ENCODE data around the gene PCP4. TPM values are rescaled to one million over a fixed set of nuclear protein-coding genes. Genes with fewer than 3 reads are reported as not detected.

The PCP4 gene
- total and polyA plus RNA-seq, 10 of the 15 experiments (the other 5 are each of a cell fraction or from before 2014, with no cell fraction given): not detected

DNA sequence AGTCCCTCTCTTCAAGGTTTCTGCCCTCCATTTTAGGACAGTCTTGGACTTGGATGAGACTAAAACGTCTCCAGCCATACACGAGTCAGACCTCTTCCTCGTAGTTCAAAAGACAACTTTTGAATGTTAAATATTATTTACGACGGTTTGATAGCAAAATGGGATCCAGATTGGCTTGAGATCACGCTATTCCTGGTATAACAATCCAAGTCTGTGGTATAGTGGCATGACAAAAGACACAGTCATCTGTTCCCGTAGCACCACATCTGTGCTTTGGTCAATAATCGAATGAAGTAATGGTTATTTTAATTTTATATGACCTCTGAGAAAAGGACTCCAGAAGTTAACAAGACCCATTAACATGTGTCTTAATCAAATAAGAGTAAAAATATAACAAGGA lies 7.0 kb downstream of the PCP4 start:
- ATAC-seq: no peak
- no peaks in the 10 kb centered on the region for H3K4me1 ChIP-seq (ENCODE audit: control insufficient read depth, insufficient read depth, low read length)
- ChIA-PET CTCF (no interaction called here), RAD21 (ENCODE audit: unreplicated experiment) (no interaction called here), POLR2A (no interaction called here), SMC1A (ENCODE audit: uncharacterized antibody, unreplicated experiment) (no interaction called here)
- in situ Hi-C loops (cut with MboI): no loop called here
- intact Hi-C loops (cut with micrococcal nuclease; ENCODE audit: unreplicated experiment): no loop called here
- no peaks in the 10 kb centered on the region for H3K27me3 ChIP-seq (replicated peaks in 1 of 2; ENCODE audit: control insufficient read depth in 2 of 2, insufficient read depth in 2 of 2, low read length in 1 of 2)
- no peak overlapping the region for H3K4me3 ChIP-seq
- no peak overlapping the region for H3K4me2 ChIP-seq (ENCODE audit: control insufficient read depth, insufficient read depth)
- H4K20me1 ChIP-seq (ENCODE audit: control insufficient read depth, insufficient read depth): no peaks in the 10 kb centered on the region
- no peak for FAIRE-seq
- no peaks in the 10 kb centered on the region; the same call in 1 of the 3 replicates for H3K9me3 ChIP-seq (replicated peaks; ENCODE audit: control insufficient read depth, insufficient read depth, low read length)
- 21% methylated on average over 8 of the region's 8 CpGs for WGBS (ENCODE audit: insufficient coverage, insufficient replicate concordance, low lambda C conversion rate, missing lambda C conversion rate)
- no peak overlapping the region for H3K27ac ChIP-seq (ENCODE audit: control insufficient read depth, insufficient read depth)
- no peak overlapping the region for H2AFZ ChIP-seq (ENCODE audit: control insufficient read depth, low read depth, low read length)
- no peaks in the 10 kb centered on the region for H3K79me2 ChIP-seq (ENCODE audit: control insufficient read depth, insufficient read depth, low read length)
- no peaks in the 10 kb centered on the region for H3K36me3 ChIP-seq (ENCODE audit: control insufficient read depth in 2 of 2, insufficient read depth in 2 of 2, low read length in 1 of 2)
- BruUV-seq (replicated peaks): no TSS peak
- DNase-seq (ENCODE audit: low read depth, low spot score): no peak
- no peak overlapping the region for H3K9ac ChIP-seq (ENCODE audit: control insufficient read depth, insufficient read depth, low read length)
- TF ChIP-seq MYC (IDR thresholded peaks at IDR 0.05; ENCODE audit: insufficient read depth, insufficient read length, insufficient replicate concordance, low read length, severe bottlenecking) (no peak), STAT3 (IDR thresholded peaks at IDR 0.05; ENCODE audit: low read depth, low read length) (no peak), CBX3 (IDR thresholded peaks at IDR 0.05; ENCODE audit: borderline replicate concordance, low read depth) (no peak), ZNF24 (IDR thresholded peaks at IDR 0.05) (no peak), CBFB (IDR thresholded peaks at IDR 0.05; ENCODE audit: low read depth) (no peak), NBN (IDR thresholded peaks at IDR 0.05) (no peak), SIX5 (IDR thresholded peaks at IDR 0.05; ENCODE audit: low read depth, low read length, severe bottlenecking) (no peak), SUPT20H (IDR thresholded peaks at IDR 0.05; ENCODE audit: borderline replicate concordance, control insufficient read depth, low read depth, low read length) (no peak), BACH1 (IDR thresholded peaks at IDR 0.05; ENCODE audit: borderline replicate concordance) (no peak), PKNOX1 (IDR thresholded peaks at IDR 0.05) (no peak), NFYB (IDR thresholded peaks at IDR 0.05; ENCODE audit: insufficient read depth, low read depth, low read length) (no peak), ZSCAN29 (IDR thresholded peaks at IDR 0.05) (no peak), EGR1 (IDR thresholded peaks at IDR 0.05; ENCODE audit: borderline replicate concordance in 1 of 2, low read depth in 2 of 2, low read length in 2 of 2) (no peak), RUNX3 (IDR thresholded peaks at IDR 0.05; ENCODE audit: low read length) (no peak), KLF5 (IDR thresholded peaks at IDR 0.05; ENCODE audit: partially characterized antibody) (no peak), GABPA (IDR thresholded peaks at IDR 0.05; ENCODE audit: low read depth) (no peak), IKZF2 (IDR thresholded peaks at IDR 0.05) (no peak)
- TF ChIP-seq, protein P1, sequence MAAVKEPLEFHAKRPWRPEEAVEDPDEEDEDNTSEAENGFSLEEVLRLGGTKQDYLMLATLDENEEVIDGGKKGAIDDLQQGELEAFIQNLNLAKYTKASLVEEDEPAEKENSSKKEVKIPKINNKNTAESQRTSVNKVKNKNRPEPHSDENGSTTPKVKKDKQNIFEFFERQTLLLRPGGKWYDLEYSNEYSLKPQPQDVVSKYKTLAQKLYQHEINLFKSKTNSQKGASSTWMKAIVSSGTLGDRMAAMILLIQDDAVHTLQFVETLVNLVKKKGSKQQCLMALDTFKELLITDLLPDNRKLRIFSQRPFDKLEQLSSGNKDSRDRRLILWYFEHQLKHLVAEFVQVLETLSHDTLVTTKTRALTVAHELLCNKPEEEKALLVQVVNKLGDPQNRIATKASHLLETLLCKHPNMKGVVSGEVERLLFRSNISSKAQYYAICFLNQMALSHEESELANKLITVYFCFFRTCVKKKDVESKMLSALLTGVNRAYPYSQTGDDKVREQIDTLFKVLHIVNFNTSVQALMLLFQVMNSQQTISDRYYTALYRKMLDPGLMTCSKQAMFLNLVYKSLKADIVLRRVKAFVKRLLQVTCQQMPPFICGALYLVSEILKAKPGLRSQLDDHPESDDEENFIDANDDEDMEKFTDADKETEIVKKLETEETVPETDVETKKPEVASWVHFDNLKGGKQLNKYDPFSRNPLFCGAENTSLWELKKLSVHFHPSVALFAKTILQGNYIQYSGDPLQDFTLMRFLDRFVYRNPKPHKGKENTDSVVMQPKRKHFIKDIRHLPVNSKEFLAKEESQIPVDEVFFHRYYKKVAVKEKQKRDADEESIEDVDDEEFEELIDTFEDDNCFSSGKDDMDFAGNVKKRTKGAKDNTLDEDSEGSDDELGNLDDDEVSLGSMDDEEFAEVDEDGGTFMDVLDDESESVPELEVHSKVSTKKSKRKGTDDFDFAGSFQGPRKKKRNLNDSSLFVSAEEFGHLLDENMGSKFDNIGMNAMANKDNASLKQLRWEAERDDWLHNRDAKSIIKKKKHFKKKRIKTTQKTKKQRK (IDR thresholded peaks at IDR 0.05; ENCODE audit: low read depth, low read length): no peak
- TF ChIP-seq, protein P2, sequence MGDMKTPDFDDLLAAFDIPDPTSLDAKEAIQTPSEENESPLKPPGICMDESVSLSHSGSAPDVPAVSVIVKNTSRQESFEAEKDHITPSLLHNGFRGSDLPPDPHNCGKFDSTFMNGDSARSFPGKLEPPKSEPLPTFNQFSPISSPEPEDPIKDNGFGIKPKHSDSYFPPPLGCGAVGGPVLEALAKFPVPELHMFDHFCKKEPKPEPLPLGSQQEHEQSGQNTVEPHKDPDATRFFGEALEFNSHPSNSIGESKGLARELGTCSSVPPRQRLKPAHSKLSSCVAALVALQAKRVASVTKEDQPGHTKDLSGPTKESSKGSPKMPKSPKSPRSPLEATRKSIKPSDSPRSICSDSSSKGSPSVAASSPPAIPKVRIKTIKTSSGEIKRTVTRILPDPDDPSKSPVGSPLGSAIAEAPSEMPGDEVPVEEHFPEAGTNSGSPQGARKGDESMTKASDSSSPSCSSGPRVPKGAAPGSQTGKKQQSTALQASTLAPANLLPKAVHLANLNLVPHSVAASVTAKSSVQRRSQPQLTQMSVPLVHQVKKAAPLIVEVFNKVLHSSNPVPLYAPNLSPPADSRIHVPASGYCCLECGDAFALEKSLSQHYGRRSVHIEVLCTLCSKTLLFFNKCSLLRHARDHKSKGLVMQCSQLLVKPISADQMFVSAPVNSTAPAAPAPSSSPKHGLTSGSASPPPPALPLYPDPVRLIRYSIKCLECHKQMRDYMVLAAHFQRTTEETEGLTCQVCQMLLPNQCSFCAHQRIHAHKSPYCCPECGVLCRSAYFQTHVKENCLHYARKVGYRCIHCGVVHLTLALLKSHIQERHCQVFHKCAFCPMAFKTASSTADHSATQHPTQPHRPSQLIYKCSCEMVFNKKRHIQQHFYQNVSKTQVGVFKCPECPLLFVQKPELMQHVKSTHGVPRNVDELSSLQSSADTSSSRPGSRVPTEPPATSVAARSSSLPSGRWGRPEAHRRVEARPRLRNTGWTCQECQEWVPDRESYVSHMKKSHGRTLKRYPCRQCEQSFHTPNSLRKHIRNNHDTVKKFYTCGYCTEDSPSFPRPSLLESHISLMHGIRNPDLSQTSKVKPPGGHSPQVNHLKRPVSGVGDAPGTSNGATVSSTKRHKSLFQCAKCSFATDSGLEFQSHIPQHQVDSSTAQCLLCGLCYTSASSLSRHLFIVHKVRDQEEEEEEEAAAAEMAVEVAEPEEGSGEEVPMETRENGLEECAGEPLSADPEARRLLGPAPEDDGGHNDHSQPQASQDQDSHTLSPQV (IDR thresholded peaks at IDR 0.05): no peak
